HG03520 (cell line): ENCODE measurements around the gene ANO6.

Experiments
- ATAC-seq: cut with Tn5 transposase; IDR thresholded peaks from one replicate; pipeline ENCODE4 v1.9.1; 2021; ENCODE audit warnings: mild to moderate bottlenecking, moderate library complexity; ENCODE audit not compliant: unreplicated experiment

The ANO6 gene

DNA sequence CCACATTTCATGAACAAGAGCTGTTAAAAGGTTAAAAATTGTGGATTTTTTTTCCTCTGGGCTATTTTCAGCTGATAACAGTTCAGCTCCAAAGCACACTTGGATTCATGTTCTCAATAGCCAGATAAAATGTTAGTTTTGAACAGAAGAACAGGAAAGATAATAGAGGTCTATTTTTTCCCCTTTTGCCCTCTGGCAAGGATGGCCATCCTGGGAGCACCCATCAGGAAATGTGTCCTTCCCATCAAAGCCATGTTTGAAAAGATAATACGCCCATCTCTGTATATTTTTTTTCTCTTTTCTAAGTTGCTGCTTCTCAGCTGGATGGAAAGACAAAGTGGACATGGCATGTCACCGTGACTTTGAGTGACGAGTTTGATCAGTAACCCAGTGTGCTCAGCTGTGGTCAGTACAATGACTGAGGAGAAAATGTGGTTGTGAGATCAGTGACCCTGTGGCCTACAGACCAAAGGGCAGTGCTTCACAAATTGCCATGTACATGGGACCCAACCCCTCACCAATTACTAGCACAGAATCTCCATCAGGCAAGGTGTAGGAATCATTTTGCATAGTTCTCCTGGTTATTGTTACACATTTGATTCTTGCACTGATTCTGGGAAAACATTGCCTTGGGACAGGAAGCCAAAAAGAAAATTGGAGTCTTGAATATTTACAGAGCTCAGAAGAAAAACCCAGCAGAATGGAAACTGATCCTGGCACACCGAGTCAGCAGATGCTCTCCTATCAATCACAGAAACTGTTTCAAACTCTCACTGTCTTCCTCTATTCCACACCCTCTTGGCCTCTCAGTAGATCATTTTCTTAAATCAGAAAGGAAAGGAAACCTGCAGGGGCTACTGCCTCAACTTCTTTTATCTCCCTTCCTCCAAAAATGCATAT is 64.3 kb downstream of the ANO6 start:
- no peak for ATAC-seq

DNA sequence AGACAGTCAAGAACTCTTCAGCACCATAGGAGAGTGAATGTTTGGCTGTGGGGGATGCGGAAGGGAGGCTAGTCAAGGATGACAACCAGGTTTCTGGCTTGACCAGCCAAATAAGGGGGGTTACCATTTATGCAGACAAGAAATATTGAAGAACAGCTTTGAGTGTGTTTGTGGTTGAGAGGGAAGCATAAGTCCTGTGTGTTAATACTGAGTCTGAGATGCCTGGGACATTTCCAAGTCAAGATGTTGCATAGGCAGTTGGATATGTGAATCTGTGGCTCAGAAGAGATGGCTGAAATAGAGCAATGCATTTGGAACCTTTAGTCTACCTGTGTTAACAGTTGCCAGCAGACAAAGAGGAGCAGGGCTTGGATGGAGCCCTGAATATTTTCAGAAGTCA is 66.1 kb downstream of the ANO6 start:
- no peak for ATAC-seq

DNA sequence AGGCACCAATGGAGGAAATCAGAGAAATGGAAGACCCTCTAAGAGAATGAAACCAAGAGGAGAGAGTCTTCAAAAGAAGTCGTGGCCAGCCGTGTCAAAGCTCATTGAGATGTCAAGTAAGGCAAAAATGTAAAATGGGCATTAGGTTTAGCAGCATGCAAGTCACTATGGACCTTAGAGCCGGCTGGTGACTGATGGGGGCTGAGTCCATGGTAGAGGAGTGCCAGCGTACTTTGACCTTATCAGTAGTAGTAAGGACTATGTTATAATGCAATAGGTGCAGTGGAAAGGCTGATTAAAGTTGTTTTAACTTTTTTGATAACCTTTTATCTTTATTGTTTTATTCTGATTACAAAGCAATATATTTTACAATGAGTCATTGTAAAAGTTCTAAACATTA is 66.5 kb downstream of the ANO6 start:
- no peak for ATAC-seq

DNA sequence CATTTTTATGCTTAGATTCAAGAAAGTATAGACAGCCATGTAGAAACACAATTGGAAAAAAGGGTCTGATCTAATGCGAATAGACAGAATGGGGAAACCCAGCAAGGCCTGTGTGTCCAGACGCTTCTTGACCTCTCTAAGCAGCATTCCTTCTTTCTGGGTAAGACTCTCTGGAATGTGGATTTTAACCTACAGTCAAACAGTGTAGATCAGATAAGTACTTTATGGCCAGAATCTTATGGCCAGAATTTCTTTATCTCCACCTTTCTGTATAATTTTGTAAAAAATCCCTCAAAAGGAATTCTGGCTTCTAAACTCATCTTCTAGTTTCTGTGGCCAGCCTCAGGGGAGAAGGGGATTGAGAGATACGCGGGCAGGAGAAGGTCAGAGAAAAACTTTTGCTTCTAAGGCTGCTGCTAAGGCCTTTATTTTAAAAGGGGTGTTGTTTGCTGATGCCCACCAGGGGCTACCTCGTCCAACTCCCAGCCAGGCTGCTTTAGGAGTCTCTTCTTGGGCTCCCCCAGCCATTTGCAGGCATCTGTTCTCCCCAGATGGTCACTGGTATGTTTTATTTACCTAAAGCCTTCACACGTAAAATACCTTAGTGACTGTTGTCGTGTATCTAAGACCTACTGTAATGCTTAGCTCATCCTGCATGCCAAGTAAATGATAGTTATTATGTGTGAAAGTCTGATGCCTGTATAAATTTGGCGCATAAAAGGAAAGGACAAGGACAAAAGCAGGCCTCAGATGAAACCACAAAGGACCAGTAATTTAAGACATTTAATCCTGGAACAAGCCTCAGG is 68.4 kb downstream of the ANO6 start:
- ATAC-seq: no peak

DNA sequence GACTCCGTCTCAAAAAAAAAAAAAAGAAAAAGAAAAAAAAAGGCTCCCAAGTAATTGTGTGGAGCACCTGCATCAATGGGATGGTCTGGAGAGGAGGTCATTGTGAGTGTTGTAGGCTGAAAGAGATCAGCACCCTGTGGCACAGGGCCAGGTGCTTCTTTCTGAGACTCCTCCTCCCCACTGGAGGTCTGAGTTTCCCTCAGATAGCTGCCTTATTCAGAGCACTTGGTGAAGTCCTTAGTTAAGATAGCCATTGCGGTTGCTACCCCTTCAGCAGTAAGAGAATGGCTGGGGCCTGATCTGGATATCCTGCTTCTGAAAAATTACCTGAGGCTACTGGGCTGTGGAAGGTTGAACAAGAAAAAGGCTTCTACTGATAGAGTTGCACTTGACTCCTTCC is 69.8 kb downstream of the ANO6 start:
- ATAC-seq: no peak

DNA sequence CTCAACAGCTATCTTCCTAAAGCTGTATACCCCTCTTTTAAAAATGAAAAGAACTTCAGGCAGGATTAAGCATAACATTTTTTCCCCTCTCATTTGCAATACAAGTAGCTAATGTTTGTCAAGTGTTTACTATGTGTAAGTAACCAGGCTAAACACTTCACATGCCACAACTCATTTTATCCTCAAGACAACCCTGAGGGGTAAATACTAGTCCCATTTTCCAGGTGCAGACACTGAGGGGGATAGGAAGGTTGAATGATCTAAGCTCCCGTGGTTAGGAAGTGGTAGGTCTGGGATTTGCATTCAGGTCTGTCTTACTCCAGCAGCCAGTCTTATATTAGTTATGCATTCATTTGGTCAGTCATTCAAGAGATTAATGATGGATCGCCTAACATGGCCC is 70.7 kb downstream of the ANO6 start:
- no peak for ATAC-seq

DNA sequence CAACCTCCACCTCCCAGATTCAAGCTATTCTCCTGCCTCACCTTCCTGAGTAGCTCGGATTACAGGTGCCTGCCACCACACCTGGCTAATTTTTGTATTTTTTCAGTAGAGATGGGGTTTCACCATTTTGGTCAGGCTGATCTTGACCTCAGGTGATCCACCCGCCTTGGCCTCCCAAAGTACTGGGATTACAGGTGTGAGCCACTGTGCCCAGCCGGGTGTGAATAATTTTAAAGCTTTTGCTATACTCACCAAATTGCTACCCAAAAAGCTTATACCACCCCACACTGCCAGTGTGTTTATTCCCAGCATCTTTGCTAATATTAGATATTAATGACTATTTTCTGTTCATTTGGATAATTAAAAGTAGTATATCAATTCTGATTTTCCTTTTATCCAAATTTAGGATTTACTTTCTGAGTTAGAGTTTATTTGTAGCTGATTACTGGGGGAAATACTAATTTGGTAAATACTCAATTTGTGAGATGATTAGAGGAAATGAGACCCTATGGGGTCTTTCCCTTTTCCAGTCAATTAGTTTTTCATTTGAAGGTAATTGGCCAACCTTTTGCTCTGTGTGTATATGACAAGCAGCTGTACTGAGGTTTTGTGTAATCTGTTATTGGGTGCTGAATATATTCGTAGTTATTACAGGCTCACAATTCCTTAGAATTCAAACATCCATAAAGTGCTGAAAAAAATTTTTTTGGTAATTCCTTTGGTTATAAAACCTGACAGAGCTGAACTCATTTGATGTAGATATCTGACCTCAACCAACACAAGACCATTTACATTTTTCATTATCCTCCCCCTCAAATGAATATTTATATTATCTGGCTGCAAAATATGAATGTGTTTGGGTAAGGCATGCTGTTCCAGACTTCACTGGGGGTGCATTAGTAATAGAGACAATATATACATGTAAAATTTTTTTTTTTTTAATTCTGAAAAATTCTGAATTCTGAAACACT is 73.6 kb downstream of the ANO6 start:
- ATAC-seq: no peak

DNA sequence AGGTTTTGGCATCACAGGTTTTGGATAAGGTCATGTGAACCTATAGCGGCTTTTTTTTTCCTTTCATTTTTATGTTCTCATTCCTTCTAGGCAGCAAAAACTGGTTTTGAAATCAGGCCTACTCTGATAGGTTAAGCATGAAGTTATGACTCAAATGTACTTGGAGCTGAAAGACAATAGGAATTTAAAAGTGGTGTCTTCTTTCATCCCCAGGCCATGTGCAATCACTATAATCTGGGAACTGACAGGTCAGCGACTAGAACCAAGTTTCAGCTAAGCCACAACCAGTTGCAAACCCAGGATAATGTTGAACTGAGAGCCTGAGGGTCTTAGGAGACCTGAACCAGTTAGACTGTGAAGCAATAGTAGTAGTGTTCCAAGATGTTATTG is 74.3 kb downstream of the ANO6 start:
- no peak for ATAC-seq

DNA sequence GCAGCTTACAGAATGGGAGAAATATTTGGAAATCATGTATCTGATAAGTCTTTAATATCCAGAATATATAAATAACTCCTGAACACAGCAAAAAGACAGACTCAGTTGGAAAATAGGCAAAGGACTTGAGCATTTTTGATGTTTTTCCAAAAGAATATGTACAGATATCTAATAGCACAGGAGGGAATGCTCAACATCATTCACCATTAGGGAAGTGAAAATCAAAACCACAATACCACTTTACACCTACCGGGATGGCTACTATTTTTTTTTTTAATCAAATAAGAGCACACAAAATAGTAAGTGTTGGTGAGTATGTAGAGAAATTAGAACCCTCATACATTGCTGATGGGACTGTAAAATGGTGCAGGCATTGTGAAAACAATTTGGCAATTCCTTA is 75.6 kb downstream of the ANO6 start:
- no peak for ATAC-seq

DNA sequence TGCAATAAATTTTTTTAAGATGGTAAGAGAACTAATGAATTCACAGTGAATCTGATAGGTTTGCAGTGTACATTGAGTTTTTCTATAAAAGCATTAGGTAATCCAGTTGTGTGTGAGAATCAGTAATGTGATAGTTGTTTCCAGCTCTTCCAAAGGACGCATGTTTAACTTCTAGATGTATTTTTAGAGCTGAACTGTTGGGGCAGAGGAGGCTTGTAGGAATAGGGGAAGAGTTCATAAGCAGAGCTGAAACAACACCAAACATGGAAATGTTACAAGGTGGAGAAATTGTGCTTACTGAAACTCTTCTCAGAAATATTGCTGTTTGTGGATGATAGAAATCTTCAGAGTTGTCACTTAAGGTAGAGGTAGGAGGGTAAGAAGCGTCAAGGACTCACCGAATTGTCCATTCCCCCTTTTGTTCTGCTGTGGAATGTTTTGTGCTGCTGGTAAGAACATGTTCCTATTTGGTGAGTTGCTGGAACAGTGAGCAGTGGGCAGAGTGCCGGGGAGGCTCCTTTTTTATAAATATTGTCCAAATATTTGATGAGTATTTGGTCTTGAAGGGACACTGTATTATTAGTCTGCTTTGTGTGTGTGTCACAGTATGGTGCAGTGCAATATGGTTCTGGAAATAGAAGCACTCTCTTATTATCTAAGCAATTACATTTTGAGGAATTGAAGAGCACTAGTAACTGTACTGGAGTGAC is 76.7 kb downstream of the ANO6 start:
- ATAC-seq: no peak

DNA sequence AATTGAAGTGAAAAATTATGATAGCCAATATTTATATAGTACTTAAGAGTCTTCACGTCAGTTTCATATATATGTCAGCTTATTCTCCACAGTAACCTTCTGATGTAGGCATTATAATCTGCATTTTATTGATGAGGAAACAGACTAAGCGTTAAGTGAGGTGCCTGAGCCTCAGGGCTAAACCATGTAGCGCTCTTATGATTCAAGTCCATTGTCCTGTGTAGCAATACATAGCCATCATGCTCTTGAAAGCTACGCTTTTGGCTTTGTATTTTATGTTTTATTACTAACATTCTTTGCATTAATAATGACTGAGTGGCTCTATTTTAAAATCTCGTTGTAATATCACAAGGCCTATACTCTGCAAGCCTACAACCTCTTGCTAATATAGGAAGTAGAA is 79.0 kb downstream of the ANO6 start:
- ATAC-seq: no peak

DNA sequence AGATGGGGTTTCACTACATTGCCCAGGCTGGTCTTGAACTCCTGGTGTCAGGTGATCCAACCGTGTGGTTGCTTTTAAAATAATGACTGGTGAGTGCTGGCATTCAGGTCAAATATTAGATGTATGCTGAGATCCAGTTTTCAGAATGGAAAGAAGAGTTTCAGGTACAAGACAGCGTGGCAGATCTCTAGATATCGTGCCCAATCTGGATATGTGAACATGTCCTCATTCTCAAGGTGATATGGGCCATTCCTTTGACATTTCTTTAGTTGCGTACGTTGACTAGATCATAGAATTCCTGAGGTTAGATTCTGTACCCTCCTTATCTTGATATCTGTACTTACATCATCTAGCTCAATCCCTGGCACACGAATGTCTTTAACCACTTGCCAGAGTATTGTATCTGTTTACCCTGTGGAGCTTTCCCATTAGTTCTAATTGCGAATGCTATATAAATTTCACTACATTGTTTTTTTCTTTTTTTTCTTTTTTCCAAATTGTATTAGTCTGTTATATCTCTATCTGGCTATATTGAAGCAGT is 80.2 kb downstream of the ANO6 start:
- ATAC-seq: no peak

DNA sequence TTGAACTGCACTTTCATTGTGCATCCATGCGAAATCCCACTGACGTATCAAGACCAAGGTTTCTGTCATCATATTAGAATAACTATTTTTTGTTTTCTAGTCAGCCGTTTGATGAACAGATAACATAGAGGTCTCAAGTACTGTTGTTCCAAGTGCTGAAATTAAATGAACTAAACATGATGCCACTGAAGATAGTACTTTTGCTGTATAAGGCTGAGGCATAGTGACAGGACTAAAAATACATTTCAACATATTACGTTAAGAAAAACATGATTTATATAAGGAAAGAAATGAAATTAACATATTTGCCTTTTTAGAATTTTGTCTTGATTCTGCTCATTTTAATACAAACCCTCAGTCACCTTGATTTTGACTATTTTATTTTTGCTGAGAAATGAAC is 82.2 kb downstream of the ANO6 start:
- no peak for ATAC-seq

DNA sequence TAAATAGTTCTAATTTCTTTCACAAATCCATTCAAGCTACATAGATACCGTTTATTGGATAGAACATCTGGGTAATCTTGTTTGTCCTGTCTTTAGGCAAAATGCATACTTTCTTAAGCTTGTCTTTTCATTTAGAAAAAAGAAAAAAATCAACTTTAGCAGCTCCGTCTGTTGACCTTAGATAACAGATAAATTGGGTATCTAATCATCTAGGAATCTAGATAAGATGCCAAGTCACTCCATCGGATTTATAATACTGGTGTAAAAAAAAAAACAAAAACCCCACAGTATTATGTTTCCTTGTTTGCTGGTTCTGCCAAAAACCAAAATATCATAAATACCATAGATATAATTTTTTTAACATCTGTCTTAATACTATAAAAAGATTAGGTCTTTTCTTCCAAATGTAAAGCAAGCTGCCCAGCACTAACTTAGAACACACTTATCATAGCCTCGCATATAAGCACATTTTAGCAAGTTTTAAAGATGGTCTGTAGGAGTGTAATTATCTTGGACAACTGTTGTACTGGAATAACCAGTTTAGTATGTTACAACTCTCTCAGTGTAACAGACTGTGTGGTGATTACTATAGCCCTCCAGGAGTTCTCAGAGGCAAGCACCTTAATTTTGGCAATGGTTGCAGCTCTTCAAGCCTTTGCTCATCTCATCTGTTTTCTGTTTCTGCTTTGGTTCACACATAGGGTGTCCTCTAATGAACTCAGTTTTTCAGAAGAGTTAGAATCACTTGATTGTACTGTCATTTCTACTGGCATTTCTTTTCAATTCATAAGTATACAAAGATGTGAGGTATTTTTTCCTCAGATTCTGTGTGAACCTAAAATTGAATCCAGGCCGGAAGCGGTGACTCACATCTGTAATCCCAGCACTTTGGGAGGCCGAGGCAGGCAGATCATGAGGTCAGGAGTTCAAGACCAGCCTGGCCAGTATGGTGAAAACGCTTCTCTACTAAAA is 83.1 kb downstream of the ANO6 start:
- ATAC-seq: no peak

DNA sequence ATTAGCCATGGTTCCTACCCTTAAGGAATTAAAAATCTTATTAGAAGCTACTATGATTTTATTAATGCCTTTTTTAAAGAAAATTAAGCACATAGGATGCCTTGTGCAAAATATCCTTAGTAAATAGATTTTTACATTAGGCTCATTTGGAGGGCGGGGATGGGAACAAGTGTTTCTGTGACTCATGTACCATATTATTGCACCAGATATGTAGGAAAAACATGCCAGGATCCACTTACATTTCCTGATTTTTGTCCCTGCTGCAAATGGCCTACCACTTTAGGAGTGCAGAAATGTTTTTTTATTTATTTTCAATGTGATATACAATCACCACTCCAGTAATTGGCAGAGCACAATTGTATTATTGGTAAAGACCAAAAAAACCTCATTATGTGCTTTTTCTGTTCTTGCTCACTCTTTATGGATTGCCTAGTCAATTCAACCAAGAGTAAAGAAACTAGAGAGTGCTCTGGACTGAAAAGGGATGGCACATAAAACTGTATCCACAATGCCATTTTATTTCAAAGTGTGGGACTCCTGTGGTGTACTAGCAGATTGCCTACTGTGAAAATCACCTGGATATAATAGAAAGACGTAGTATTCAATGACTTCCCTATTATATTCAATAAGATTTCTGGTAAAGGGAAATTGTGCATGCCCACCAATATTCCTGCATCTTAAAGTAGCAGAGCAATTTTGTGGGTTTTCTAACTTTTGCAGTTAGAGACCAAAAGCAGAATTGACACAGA is 86.9 kb downstream of the ANO6 start:
- no peak for ATAC-seq

DNA sequence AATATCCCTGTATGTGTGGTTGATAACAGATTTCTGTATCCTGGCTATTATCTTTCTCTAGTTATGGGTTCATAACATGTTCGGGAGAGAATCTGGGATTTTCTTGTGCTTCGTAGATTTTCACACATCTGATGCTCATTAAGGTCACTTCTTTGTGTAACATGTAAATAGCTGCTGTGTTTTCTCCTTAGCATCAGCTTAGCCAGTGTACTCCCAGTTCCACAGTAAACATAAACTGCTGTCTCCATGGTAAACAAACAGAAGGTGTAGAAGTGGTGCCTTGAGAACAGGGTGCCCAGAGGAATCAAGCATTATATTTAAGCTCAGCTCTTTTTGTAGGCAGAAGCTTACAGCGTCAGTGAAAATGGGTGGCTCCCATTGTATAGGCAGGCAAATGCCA is 88.0 kb downstream of the ANO6 start:
- no peak for ATAC-seq

DNA sequence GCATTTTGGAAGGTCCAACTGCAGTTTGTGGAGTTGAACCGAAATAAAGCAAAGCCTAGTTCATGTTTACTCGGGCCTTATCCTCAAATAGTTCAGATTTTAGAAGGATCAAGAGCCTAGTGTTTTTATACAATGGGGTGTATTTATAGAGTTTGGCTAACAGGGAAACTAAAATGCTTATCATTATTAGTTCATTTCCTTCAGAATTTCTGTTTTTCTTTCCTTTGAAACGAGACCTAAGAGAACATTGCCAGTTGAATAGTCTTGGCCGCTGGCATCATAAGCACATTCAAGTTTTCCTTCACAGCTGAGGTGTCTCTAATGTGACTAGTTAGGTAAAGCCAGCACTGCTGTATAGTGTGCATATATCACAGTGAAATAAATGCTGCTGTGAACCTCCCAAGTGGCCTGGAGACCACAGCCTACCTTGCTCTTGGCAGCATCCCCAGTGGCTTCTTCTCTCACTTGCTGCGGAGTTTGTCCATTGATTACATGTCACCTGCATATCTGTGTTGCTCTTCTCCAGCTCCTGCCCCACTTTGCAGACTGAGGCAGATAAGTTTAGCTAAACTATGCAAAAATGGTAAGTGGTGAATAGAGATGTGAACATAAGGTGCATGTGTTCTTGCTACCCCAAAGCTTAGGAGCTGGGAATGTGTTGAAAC is 88.8 kb downstream of the ANO6 start:
- no peak for ATAC-seq

DNA sequence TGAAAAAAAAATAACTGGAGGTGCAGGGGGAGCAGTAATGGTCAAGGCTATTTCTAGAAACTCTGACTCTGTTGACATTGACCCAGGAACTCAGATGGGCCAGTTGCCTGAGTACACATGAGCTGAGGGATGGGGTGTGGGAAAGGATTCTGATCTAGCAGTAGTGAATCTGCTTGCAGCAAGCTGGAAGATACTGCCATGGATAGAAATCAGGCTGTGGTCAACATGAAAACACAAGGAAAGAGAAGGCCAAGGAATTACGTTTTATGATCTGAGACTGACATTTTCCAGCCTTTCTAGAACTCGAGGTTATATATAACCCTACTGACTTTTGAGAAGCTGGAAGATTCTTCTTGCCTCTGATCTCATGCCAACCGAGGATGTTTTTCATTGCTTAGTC is 90.0 kb downstream of the ANO6 start:
- no peak for ATAC-seq
